HG03342 (cell line): ENCODE data around the gene ITPRIPL2.

Experiments
- ATAC-seq: cut with Tn5 transposase; IDR thresholded peaks from one replicate; pipeline ENCODE4 v1.9.1; 2021; ENCODE audit warnings: mild to moderate bottlenecking, moderate library complexity; ENCODE audit not compliant: unreplicated experiment

Gene ITPRIPL2

DNA sequence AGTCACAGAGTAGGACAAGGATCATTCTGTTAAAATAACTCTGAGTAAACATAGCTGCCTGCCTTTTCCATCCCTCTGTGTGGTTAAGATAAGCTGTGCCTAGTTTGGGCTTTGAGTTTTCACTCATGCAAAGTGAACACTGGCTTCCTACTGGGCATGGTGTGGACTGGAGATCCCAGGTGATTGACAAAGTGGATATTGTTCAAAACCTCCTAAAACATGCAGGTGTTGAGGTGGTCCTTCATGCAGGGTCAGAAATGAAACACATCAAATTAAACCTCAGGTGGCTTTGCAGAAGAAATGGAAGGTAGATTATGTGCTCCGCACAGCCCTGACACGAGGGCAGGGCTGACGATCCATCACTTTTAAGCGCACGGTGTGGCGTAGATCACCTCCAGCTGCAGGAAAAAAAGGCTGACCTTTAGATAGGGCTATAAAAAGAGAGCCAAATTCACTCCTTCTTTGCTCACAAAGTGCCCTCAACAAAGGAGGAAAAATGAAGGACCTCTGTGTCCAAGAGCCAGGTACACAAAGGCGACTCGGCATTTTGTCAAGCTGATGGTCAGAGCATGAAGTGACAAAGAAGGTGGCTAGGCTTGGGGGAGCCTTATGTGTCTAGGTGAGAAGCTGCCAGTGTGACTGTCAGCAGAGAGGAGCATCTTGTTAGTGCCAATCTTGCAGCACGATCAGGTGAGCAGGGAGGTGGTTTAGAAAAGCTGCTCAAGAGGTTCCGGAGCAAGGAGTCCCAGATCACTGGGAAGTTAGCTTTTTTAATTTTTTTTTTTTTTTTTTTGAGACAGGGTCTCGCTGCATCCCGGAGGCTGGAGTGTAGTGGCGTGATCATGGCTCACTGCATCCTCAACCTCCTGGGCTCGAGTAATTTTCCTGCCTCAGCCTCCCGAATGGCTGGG is 19.9 kb upstream of the ITPRIPL2 start:
- ATAC-seq, result no peak

DNA sequence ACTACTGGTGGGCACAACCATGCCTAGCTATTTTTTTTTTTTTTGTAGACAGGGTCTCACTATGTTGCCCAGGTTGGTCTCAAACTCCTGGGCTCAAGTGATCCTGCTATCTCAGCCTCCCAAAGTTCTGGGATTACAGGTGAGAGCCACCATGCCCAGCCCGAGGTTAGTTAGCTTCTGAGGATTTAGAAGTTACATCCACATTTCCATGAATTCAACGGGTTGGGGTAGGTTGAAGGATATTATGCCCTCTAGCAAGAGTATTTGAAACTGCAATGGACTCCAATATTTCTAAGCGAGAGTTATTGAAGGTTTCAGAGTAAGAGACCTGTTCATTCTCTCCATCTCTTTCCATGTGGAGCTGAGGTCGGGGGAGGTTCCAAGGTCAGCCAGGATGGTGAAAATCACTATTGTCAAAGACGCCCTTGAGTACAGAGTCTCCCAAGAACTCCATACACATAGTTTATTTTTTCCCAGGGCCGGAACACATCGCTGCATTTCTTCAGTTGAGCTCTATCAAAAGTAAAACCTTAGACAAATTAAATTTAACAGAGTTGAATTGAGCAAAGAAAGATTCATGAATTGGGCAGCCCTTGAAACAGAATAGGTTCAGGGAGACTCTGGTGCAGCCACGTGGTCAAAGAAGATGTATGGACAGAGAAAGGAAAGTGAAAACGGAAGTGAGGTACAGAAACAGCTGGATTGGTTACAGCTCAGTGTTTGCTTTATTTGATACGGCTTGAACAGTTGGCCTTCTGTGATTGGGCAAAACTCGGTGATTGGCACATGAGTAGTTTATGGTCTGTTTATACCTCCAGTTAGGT is 19.0 kb upstream of the ITPRIPL2 start:
- peak; percentile 51 for ATAC-seq

DNA sequence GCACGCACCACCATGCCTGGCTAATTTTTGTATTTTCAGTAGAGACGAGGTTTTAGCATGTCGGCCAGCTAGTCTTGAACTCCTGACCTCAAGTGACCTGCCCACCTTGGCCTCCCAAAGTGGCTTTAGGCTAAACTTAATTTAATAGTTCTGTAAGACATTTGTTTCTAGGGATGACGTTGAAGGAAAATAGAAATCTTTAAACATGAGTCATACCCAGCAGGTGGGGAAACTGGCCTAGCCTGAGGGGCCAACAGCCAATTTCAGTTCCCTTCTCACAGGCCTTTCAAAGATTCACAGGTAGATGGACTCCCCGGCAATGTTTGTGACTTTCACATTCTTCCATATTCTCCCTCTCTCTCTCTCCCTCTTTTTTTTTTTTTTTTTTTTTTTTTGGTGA is 18.1 kb upstream of the ITPRIPL2 start:
- no peak for ATAC-seq

DNA sequence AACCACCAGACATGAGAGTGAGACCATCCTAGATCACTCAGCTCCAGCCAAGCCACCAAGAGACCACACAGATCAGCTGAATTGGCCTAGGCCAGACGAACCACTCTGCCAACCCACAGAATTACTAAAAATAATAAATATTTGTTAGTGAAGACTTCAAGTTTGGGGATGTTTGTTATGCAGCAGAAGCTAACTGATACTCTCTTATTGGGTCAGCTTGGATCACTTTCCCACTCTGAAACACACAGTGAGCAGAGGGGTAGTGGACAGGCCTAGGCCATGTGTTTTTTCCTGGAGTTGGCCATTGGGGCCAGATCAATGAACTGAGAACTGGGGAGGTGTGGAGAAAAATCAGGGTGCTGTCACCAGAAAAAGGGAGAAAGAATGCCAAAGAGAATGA is 15.6 kb upstream of the ITPRIPL2 start:
- ATAC-seq, result no peak

DNA sequence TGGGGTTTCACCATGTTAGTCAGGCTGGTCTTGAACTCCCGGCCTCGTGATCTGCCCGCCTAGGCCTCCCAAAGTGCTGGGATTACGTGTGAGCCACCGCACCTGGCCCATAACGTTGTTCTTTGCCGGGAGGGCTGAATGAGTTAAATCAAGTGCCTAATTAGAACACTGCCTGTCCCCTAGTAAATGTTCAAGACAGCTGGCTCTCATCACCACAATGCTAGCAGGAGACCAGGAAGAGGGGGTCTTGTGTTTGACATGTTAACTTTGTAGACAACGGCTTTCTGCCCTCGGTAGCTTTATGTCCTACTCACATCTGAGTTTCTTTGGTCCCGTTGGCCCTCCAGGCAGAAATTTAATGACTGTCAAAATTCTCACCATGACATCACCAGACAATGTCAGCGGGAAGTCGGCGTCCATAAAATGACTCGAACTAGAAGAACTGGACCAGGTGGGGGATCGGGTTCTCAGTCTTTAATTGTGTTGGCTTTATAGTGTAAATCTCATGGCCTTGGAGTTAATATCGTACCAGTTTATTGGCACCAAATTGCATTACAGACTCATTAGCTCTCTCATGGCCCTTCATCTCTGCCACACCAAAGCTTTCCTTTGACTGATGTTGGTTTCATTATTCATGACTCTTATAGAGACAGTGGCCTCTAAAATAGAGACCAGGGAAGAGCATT is 11.4 kb upstream of the ITPRIPL2 start:
- ATAC-seq, result no peak

DNA sequence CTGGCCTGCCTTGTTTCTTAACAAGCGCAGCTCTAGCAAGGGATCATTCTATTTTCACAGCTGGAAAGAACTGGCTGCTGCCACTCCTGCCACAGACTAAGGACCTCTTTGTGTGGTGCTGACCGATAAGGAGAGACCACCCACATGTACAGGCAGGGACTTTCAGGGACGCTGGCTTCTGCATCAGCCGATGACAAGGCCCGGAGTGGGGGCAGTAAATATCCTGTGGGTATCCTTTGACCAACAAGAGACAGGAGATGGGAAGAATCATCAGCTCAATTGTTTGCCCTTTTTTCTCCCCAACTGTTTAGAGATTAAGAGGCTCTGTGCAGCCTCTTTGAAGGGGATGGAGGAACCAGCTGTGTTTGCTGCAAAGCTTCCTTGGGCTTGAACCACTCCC is 9.2 kb upstream of the ITPRIPL2 start:
- ATAC-seq, result no peak

DNA sequence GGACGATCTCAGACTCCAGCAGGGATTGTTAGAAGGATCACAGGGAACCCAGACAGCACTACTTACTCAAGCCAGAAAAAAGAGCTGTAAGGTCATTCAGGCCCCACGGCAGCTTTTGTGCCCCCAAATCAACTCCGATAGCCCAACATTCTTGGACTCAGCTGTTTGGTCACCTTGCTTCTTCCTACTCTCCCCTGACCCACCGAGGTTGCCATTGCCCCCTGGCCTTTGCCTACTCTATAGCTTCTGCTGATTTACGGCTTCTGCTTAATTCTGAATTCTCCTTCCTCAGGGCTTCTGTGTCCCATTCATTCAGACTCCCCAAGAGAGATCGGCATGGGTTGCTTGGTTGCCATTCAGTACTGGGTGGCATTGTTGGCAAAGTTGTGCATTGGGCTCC is 8.6 kb upstream of the ITPRIPL2 start:
- no peak for ATAC-seq

DNA sequence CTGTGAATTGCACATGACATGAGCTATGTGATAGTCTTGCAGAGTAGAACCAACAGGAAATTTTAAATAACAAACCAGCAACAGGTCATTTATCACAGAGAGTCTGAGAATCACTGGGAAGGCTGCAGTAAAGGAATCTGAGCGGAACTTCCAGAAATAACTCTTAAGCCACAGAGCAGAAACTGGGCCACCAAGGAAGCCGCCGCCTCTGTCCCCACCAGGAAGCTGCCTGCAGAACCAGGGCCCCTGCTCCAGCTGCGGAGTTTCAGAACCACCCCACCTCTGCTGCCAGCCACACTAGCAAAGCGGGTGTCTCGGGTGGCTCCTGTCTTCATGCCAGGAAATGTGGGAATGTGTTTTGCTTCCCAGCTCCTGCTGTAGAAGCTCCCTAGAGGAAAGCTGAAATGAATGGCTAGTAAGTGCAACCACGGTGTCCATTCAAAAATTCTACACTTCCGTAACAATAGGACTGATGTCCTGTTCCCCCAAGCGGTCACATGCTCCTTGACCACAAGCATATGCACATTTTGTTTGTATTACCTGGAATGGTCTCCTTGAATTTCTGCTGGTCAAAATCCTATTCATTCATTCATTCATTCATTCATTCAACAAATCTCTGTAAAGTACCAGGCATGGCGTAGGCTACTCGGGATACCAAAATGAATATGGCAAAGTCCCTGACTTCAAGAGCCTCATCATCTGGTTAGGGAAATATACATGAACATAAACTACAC is 7.7 kb upstream of the ITPRIPL2 start:
- ATAC-seq, result no peak

DNA sequence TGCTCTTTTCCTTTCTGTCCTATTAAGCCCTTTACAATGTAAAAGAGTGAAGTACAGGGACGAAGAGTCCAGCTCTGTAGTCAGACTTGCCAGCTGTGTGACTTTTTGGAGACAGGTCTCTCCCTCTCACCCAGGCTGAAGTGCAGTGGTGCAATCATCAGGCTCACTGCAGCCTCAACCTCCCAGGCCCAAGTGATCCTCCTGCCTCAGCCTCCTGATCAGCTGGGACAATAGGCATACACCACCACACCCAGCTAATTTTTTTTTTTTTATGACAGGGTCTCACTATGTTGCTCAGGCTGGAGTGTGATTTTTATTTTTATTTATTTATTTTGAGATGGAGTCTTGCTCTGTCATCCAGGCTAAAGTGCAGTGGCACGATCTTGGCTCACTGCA is 7.1 kb upstream of the ITPRIPL2 start:
- ATAC-seq, result no peak

DNA sequence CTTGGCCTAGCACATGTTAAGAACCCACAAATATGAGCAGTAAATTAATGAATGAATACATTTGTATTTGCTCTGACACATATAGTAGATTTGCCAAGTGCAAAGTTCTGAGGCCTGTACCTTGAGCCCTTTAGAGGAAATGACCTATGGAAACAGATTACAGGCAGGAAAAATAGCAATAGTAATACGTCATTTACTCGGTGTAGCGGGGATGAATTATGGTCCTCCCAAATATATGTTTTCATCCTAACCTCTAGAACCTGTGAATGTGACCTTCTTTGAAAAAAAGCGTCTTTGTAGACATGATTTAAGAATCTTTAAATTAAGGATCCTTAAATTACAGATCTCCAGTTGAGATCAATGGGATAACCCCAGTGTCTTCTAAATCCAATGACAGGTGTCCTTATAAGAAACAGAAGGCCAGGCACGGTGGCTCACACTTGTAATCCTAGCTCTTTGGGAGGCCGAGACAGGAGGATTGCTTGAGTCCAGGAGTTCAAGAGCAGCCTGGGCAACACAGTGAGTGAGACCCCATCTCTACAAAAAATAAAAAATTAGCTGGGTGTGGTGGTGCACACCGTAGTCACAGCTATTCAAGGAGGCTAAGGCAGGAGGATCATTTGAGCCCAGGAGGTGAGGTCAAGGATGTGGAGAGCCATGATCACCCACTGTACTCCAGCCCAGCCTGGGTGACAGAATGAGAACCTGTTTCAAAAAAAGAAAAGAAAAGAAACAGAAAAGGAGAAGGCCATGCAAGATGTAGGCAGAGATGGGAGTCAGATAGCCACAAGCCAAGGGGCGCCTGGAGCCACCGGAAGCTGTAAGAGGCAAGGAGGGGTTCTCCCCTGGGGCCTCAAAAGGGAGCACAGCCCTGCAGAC is 5.1 kb upstream of the ITPRIPL2 start:
- ATAC-seq, result no peak

DNA sequence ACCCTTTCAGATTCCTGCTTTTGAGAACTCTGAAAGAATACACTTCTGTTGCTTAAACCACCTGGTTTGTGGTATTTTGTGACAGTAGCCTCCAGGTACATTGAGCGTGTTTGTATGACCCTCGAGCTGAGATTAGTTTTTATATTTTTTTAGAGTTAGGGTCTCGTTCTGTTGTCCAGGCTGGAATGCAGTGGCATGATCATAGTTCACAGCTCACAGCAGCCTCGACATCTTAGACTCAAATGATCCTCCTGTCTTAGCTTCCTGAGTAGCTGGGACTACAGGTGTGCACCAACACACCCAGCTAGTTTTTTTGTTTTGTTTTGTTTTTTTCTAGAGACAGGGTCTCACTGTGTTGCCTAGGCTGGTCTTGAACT is 4.5 kb upstream of the ITPRIPL2 start:
- no peak for ATAC-seq

DNA sequence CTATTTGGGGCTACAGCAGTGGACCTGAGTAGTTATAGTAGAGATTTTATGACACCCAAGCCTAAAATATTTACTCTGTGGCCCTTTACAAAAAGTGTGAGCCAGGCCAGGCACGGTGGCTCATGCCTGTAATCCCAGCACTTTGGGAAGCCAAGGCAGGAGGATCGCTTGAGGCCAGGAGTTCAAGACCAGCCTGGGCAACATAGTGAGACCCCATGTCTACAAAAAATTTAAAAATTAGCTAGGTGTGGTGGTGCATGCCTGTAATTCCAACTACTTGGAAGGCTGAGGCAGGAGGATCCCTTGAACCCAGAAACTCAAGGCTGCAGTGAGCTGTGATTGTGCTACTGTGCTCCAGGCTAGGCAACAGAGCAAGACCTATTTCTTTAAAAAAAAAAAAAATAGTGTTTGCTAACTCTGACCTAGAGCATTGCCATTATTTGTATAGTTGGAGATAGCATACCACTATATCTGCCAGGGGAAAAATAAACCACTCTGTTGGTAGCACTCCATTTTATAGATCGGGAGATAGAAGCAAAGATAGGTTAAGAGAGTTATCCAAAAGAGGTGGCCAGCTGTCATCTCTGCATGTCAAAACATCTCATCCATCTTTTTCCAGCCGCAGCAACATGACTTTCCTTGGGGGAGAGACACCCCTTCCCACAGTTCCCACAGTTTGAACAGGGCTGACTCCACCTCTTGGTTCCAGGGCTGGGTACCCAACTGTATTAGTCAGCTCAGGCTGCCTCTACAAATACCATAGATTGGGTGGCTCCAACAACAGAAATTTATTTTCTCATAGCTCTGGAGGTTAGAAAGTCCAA is 3.0 kb upstream of the ITPRIPL2 start:
- no peak for ATAC-seq

DNA sequence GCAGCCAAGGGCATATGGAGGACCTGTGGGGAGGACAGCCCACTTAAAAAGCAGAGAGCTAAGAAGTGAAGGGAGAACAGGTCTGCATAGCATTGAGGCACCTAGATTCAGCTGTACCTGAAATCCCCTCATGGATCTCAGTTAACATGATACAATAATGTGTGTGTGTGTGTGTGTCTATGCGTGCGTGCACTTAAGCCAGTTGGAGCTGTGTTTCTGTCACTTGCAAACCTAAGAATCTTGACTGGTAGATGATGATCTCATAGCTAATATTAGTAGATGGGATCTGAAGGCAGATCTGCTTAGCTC is 1.7 kb upstream of the ITPRIPL2 start:
- no peak for ATAC-seq

DNA sequence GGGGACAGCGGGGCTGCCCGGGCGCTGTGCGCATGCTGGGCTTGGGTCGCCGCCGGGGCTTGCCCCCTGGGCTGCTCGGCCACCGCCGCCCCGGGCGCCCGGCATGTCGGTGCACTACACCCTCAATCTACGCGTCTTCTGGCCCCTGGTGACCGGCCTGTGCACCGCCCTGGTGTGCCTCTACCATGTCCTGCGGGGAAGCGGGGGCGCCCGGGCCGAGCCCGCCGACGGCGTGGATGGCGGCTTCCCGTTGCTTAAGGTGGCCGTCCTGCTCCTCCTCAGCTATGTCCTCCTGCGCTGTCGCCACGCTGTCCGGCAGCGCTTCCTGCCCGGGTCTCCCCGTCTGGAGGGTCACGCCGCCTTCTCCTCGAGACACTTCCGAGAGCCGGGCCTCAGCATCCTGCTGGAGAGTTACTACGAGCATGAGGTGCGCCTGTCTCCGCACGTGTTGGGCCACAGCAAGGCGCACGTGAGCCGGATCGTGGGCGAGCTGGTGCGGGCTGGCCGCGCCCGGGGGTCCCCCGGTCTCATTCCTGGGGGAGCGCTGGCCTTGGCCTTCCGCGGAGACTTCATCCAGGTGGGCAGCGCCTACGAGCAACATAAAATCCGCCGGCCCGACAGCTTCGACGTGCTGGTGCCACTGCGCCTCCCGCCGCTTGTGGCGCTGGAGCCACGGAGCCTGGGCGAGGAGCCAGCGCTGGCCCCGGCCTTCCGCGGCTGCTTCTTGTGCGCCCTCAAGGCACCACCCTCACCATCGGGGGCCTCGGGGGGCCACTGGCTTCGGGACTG is 789 bp downstream of the ITPRIPL2 start:
- ATAC-seq, result no peak

DNA sequence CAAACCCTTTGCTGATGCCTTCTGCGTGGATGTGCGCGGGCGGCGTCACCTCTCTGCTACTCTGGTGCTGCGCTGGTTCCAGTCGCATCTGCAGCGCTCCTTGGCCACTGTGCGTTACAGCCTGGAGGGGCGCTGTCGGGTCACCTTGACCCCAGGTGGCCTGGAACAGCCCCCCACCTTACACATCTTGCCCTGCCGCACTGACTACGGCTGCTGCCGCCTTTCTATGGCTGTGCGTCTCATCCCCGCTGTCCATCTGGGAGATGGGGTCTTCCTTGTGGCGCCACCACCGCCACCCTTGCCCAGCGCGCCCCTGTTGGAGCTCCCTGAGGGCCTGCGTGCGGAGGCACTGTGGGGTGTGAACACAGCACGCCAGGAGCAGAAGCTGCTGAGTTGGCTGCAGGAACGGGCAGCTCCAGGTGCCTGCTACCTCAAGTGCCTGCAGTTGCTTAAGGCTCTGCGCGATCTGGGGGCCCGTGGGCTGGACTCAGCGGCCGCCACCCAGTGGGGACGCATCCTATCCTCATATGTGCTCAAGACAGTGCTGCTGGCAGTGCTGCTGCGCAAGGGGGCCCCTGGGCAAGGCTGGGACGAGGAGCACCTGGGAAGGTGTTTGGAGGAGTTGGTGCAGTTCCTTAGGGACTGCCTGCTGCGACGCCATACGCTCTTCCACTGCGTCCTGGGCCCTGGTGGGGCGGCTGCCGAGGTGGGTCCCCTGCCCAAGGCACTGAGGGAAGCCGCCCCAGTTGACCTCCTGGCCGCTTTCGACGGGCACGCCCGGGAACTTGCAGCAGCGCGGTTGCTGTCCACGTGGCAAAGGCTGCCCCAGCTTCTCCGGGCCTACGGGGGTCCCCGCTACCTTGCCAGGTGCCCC is 1.6 kb downstream of the ITPRIPL2 start:
- no peak for ATAC-seq

DNA sequence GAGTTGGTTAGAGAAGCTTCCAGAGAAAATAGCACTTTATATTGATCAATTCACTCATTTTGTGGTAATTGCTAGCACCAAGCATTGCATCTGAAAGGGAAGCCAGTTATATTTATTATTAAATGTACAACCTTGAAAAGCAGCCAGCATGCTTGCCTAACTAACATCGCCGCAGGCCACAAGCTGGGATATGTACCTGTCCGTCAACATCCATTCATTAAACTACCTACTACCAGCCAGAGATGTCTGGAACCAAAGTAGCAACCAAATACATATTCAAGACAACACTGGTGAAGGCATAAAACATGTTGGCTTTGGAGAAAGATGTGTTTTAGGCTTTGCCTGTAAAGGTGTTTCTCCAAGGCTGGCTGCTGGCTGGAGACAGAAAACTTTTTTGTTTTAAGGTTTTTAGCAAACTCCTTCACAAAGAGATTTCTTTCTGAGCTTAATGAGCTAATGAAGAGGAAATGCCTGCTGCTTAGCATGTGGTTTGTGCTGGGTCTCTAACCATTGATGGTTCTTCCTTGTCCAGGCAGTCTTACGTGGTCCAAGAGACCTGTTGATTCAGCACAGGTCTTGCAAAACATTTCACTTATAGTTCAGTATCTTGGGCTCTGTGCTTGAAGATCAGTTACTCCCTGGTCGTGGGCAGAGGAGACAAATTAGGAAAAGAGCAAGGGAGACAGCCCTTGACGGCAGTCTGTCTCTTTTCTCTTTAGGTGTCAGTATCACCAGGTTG is 3.1 kb downstream of the ITPRIPL2 start:
- no peak for ATAC-seq

DNA sequence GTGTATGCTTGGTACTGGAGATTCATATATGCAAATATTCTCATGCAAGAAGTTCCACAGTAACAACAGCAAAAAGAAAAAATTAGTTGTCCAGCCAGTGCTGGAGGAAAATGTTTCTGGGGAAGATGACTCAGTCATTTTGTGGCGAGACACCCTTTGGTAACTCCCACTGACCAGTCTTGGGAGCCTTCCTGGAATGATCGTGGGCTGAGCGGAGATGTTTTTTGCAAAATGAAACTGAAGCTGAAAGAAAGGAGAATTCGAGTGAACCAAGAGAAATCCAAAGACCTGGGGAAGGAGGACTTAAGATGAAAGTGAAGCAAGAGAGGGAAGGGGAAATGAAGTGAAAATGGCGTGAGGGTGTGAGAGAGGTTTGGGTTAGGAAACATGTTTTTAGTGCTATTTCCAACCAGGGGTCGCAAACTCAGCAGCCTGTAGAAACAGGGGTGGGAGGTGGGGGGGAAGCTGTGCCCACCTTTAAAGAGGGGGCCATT is 5.2 kb downstream of the ITPRIPL2 start:
- ATAC-seq, result no peak
